ENCODE results near the gene MCFD2.

GRCh38 chr2:46856336-46856735, 59.3 kb downstream of the MCFD2 start:
- TF ChIP-seq, protein P1, sequence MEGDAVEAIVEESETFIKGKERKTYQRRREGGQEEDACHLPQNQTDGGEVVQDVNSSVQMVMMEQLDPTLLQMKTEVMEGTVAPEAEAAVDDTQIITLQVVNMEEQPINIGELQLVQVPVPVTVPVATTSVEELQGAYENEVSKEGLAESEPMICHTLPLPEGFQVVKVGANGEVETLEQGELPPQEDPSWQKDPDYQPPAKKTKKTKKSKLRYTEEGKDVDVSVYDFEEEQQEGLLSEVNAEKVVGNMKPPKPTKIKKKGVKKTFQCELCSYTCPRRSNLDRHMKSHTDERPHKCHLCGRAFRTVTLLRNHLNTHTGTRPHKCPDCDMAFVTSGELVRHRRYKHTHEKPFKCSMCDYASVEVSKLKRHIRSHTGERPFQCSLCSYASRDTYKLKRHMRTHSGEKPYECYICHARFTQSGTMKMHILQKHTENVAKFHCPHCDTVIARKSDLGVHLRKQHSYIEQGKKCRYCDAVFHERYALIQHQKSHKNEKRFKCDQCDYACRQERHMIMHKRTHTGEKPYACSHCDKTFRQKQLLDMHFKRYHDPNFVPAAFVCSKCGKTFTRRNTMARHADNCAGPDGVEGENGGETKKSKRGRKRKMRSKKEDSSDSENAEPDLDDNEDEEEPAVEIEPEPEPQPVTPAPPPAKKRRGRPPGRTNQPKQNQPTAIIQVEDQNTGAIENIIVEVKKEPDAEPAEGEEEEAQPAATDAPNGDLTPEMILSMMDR (IDR thresholded peaks at IDR 0.05) = no peak
- no peak for TF ChIP-seq EP300 (IDR thresholded peaks at IDR 0.05)
- TF ChIP-seq POLR2A (IDR thresholded peaks at IDR 0.05; ENCODE audit: low read depth) = no peak
